BE2C (cell line): ENCODE results near the gene BORCS6.

Experiments used
- DNase-seq: peaks from one replicate; pipeline ENCODE4 v3.0.0-alpha.2; 2020
- H3K27me3 ChIP-seq: fragments of 250-450 bp; sonication (Bioruptor Pico); 2 replicates; pipeline ENCODE4 v1.5.1; 2020; ENCODE audit warnings: mild to moderate bottlenecking
- H3K36me3 ChIP-seq: fragments of 250-450 bp; sonication (Bioruptor Pico); 2 replicates; pipeline ENCODE4 v1.5.1; 2020; ENCODE audit warnings: mild to moderate bottlenecking
- H3K4me1 ChIP-seq: fragments of 250-450 bp; sonication (Bioruptor Pico); 2 replicates; pipeline ENCODE4 v1.5.1; 2020
- H3K4me3 ChIP-seq: 2 replicates; pipeline ENCODE4 v1.5.1; 2011; ENCODE audit warnings: low read depth, low read length
- H3K9me3 ChIP-seq: fragments of 250-450 bp; sonication (Bioruptor Pico); 2 replicates; pipeline ENCODE4 v1.5.1; 2020
- TF ChIP-seq, protein P1 (sequence below): IDR thresholded peaks from 2 replicates; pipeline ENCODE4 v1.5.1; 2012; ENCODE audit warnings: mild to moderate bottlenecking, low read depth, low read length

BORCS6 gene

DNA sequence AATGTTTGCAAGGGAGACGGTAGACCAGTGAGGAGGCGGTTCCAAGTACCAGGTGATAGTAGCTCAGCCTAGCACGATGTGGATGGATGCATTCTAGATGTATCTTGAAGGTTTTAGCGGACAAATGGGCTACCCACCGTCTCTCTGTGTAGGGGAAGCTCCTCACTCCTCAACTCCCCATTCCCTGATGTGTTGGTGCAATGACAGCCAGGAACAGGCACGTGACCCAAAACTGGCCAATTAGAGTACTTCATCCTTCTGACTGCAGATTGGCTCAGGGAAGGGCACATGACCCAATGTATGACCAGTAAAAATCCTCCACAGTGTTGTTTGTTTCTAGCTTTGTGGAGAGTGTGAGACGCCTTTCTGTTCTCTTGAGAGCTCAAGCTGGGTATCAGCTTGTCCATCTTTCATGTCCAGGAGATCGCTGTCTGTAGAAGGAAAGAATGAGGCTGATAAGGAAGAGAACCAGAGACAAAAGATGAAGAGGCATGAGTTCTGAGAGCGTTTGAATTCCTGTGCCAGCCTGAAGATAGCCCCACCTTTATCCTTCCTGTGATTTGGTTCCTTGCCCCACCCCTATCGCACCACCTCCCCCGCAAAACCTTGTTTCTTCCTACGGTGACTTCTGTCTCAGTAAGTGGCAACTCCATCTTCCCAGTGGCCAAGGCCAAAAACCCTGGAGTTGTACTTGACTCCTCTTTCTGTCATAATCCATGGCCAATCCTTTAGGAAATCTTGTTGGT, 2.3 kb upstream of the BORCS6 start:
- Histone ChIP-seq H3K4me3 (peak overlapping the region; percentile 46), H3K27me3 (no peaks in the 10 kb centered on the region), H3K36me3 (no peaks in the 10 kb centered on the region), H3K4me1 (peaks cover 3% of the 10 kb centered on the region), H3K9me3 (no peaks in the 10 kb centered on the region)
- peak; percentile 81 for DNase-seq
- TF ChIP-seq, protein P1, sequence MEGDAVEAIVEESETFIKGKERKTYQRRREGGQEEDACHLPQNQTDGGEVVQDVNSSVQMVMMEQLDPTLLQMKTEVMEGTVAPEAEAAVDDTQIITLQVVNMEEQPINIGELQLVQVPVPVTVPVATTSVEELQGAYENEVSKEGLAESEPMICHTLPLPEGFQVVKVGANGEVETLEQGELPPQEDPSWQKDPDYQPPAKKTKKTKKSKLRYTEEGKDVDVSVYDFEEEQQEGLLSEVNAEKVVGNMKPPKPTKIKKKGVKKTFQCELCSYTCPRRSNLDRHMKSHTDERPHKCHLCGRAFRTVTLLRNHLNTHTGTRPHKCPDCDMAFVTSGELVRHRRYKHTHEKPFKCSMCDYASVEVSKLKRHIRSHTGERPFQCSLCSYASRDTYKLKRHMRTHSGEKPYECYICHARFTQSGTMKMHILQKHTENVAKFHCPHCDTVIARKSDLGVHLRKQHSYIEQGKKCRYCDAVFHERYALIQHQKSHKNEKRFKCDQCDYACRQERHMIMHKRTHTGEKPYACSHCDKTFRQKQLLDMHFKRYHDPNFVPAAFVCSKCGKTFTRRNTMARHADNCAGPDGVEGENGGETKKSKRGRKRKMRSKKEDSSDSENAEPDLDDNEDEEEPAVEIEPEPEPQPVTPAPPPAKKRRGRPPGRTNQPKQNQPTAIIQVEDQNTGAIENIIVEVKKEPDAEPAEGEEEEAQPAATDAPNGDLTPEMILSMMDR, result no peak

DNA sequence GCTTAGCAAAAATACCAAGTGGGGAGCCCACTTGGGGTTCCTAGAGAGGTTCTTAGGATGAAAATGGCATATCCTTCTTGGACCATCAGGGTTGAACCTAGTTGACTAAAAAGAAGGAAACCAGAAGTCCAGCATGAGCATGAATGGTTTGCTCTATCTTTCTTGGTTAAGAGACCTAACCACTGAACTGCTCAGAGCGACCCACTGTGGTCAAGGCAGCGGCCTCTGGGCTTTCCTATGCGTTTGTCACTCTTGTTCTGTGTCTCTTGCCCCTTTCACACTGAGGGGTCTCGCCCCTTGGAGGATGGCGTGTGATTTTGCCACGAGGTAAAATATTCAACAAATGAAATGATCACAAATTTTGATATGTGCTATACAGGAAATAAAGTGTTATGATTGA, 526 bp upstream of the BORCS6 start:
- TF ChIP-seq, protein P1, result no peak
- H3K9me3 ChIP-seq, result no peaks in the 10 kb centered on the region
- H3K4me1 ChIP-seq, result peaks cover 3% of the 10 kb centered on the region
- no peaks in the 10 kb centered on the region for H3K27me3 ChIP-seq
- H3K4me3 ChIP-seq, result peak overlapping the region; percentile 43
- H3K36me3 ChIP-seq, result no peaks in the 10 kb centered on the region
- no peak for DNase-seq

DNA sequence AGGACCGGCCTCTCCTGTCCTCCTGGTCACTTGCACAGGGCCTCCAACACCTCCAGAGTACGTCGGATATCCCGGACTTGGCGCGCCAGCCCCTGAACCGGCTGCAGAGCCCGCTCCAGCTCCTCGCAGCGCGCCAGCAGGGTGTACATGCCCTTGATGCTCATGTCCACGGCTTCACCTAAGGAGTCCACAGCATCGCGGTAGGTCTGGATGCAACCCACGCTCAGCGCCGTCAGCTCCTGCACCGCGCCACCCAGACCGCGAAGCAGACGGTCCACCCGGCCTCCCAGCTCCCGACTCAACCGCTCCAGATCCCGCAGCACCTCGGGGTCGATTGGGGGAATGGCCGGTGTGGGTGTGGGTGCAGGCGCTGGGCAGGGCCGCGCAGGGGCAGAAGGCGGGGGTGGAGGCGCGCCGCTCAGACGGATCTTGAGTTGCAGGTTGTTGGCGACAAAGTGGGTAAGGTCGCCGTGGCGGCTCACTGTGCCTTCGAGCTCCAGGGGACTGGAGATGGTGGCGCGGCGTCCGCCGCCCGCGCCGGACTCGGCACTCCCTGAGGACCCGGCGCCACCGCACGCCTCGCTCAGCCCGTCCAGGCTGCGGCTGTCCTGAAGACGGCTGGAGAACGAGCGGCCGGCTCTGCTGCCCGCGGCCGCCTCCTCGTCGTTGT, 804 bp downstream of the BORCS6 start:
- peak; percentile 15 for DNase-seq
- TF ChIP-seq, protein P1, result no peak

DNA sequence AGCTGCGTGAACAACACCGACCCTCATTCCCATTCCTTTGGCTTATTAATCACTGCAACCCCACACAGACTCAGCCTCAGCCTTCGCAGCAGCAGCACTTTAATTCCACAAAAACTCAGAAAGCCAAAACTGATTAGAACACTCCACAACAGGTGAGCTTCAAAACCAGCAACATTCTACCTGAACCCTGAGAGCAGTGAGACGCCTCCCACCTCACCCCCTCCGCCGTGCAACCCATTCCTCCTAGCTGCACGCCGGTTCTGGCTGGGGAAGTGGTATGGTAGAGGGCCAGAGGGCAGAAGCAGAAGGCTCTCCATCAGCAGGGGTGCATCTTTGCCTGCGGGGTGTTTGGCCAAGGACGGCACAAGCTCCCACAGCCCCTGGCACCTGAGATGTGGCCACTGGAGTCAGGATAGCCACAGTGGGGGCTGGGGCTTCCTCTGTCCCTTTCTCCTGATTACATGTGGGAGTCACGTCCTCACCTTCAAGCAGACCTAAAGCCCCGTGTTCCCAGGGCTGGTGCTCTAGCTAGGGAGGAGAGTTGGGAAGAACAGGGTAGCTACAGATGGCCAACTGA, 1.6 kb downstream of the BORCS6 start:
- H3K9me3 ChIP-seq, result no peaks in the 10 kb centered on the region
- TF ChIP-seq, protein P1, result no peak
- peak overlapping the region; percentile 73 for H3K4me3 ChIP-seq
- no peak for DNase-seq
- H3K27me3 ChIP-seq, result no peaks in the 10 kb centered on the region
- H3K4me1 ChIP-seq, result peaks cover 3% of the 10 kb centered on the region
- no peaks in the 10 kb centered on the region for H3K36me3 ChIP-seq

More for the DNA sequence above, 804 bp downstream of the BORCS6 start:
- H3K9me3 ChIP-seq, result no peaks in the 10 kb centered on the region
- H3K4me1 ChIP-seq, result peaks cover 3% of the 10 kb centered on the region
- no peaks in the 10 kb centered on the region for H3K36me3 ChIP-seq
- H3K4me3 ChIP-seq, result peak overlapping the region; percentile 73
- H3K27me3 ChIP-seq, result no peaks in the 10 kb centered on the region

DNA sequence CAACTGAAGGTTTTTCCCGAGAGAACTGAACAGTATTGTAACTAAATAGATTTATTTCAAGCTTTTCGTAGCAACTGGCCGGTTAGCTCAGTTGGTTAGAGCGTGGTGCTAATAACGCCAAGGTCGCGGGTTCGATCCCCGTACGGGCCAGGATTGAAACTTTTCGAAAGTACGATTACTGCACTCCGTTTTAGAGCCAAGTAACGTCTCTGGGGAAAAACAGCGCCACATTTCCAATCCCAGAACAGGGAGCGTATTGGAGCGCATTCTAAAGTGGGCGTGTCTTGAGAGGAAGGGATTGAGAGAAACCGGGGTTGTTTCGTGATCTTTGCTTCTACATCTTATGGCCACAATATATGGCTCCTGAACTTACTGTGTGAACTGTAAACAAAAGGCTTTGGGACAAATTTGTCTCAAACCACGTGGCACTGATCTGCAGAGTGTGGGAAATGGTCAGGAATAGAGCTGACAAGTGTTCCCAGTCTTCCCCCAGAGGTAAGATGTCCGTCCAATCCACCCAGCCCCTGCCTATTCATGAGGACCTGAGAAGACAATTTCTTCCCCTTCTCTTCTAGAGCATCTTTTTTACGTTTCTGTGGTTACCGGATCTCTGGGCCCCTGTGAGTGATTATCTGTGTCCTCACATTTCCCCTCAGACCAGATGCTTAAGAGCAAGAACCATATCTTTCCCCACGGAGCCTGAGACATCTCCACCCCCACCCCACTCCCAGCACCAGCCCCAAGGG, 2.3 kb downstream of the BORCS6 start:
- H3K4me3 ChIP-seq, result peak overlapping the region; percentile 73
- peaks cover 3% of the 10 kb centered on the region for H3K4me1 ChIP-seq
- TF ChIP-seq, protein P1, result no peak
- no peaks in the 10 kb centered on the region for H3K27me3 ChIP-seq
- DNase-seq, result peak; percentile 85
- no peaks in the 10 kb centered on the region for H3K36me3 ChIP-seq
- H3K9me3 ChIP-seq, result no peaks in the 10 kb centered on the region
